B cell (primary cell): ENCODE results near the gene MMP23B. TPM values are rescaled to one million over a fixed set of nuclear protein-coding genes. Genes with fewer than 3 reads are reported as not detected.

Experiments
- ATAC-seq: fragments of 200-7000 bp; cut with Tn5 transposase; one replicate; pipeline ENCODE4 v1.10.0; 2021; ENCODE audit warnings: low read depth, mild to moderate bottlenecking, moderate number of reproducible peaks, moderate library complexity
- CTCF ChIA-PET: fragments of 350-600 bp; sonication (Branson Sonifier 250); formaldehyde crosslinking; loops from one replicate; lab custom pipeline; 2021; ENCODE audit warnings: antibody characterized with exemption, inconsistent platforms; lab: Charles Lee
- POLR2A ChIA-PET: fragments of 350-600 bp; sonication (Branson Sonifier 250); formaldehyde crosslinking; loops from one replicate; lab custom pipeline; 2021; ENCODE audit warnings: antibody characterized with exemption; lab: Charles Lee
- DNase-seq: peaks from one replicate; pipeline ENCODE4 v3.0.0; 2013
- H2AFZ ChIP-seq: 2 replicates; pipeline ENCODE4 v1.6.1; 2012; ENCODE audit warnings: mild to moderate bottlenecking, low read depth, low read length; ENCODE audit not compliant: insufficient read depth, poor library complexity, severe bottlenecking
- H3K27ac ChIP-seq, 2 donors: 1 replicate in 1 of 2; 2 replicates in 1 of 2; pipeline ENCODE4 v1.5.1; 2012 to 2013; ENCODE audit warnings: low read length in 2 of 2, mild to moderate bottlenecking in 2 of 2, moderate library complexity in 1 of 2
- H3K27me3 ChIP-seq, 4 experiments: fragments of 200-600 bp in 1 of 4; sonication (generic) in 1 of 4; replicated peaks in 1 of 4; 1 replicate in 2 of 4; 2 replicates in 2 of 4; pipeline versions ENCODE4 v1.6.1 to v1.7.0; 2013 to 2016; ENCODE audit warnings: low read length in 3 of 4, mild to moderate bottlenecking in 2 of 4, mixed read lengths in 1 of 4, moderate library complexity in 1 of 4; ENCODE audit not compliant: insufficient read depth in 4 of 4, control insufficient read depth in 3 of 4; ENCODE audit errors: control extremely low read depth in 1 of 4
- H3K36me3 ChIP-seq, 2 experiments: replicated peaks in 1 of 2; 1 replicate in 1 of 2; 2 replicates in 1 of 2; pipeline versions ENCODE4 v1.6.1 to v1.7.1; 2013; ENCODE audit warnings: low read length in 1 of 2; ENCODE audit not compliant: insufficient read depth in 2 of 2, control insufficient read depth in 1 of 2; ENCODE audit errors: control extremely low read depth in 1 of 2, extremely low read depth in 1 of 2
- H3K4me1 ChIP-seq, 2 donors: fragments of 200-600 bp in 1 of 2; sonication (generic) in 1 of 2; 1 replicate in 1 of 2; 2 replicates in 1 of 2; pipeline versions ENCODE4 v1.5.1 to v1.6.1; 2013 to 2017; ENCODE audit warnings: low read length in 2 of 2; ENCODE audit not compliant: control insufficient read depth in 2 of 2, insufficient read depth in 2 of 2
- H3K4me2 ChIP-seq: replicated peaks from 2 replicates; pipeline ENCODE3; 2012; ENCODE audit warnings: mild to moderate bottlenecking, low read depth, low read length; ENCODE audit not compliant: poor library complexity, severe bottlenecking
- H3K4me3 ChIP-seq, 5 experiments: fragments of 200-600 bp in 1 of 5; sonication (generic) in 1 of 5; 1 replicate in 3 of 5; 2 replicates in 2 of 5; pipeline versions ENCODE4 v1.5.1 to v1.7.0; 2011 to 2016; ENCODE audit warnings: low read length in 4 of 5, mild to moderate bottlenecking in 4 of 5, low read depth in 2 of 5, control low read depth in 1 of 5, moderate library complexity in 1 of 5; ENCODE audit not compliant: insufficient read depth in 1 of 5; ENCODE audit errors: control extremely low read depth in 1 of 5, extremely low read depth in 1 of 5
- H3K79me2 ChIP-seq: fragments of 200-600 bp; sonication (generic); one replicate; pipeline ENCODE4 v1.6.0; 2016; ENCODE audit warnings: low read length; ENCODE audit not compliant: control insufficient read depth, insufficient read depth
- H3K9ac ChIP-seq: fragments of 200-600 bp; sonication (generic); 2 replicates; pipeline ENCODE4 v1.6.1; 2017; ENCODE audit warnings: mild to moderate bottlenecking, low read length, moderate library complexity
- H3K9me3 ChIP-seq, 3 donors: one replicate each; pipeline versions ENCODE4 v1.6.1 to v1.7.1; 2013; ENCODE audit warnings: low read length in 2 of 3; ENCODE audit not compliant: control insufficient read depth in 2 of 3, insufficient read depth in 1 of 3; ENCODE audit errors: control extremely low read depth in 1 of 3
- H4K20me1 ChIP-seq: 2 replicates; pipeline ENCODE4 v1.6.0; 2012; ENCODE audit warnings: mild to moderate bottlenecking, low read length; ENCODE audit not compliant: insufficient read depth, control insufficient read depth, poor library complexity, severe bottlenecking
- H3K27ac Mint-ChIP-seq: one replicate; pipeline ENCODE4 v1.8.0; 2021; ENCODE audit warnings: mixed read lengths
- H3K27me3 Mint-ChIP-seq: one replicate; pipeline ENCODE4 v1.8.0; 2021; ENCODE audit warnings: mixed read lengths
- H3K4me1 Mint-ChIP-seq: one replicate; pipeline ENCODE4 v1.8.0; 2021; ENCODE audit warnings: mixed read lengths
- H3K4me3 Mint-ChIP-seq: one replicate; pipeline ENCODE4 v1.8.0; 2021; ENCODE audit warnings: mixed read lengths
- H3K9me3 Mint-ChIP-seq: one replicate; pipeline ENCODE4 v1.8.0; 2022; ENCODE audit warnings: mixed read lengths; ENCODE audit not compliant: insufficient read depth
- EZH2 ChIP-seq: IDR thresholded peaks from 2 replicates; pipeline ENCODE4 v1.6.1; 2012; ENCODE audit warnings: borderline replicate concordance, low read depth, mild to moderate bottlenecking, moderate library complexity, low read length; ENCODE audit not compliant: insufficient read depth, poor library complexity, severe bottlenecking
- WGBS: methylation state at CpG from one replicate; pipeline ENCODE4 v1.1.5; 2013; ENCODE audit warnings: missing lambda C conversion rate; ENCODE audit not compliant: insufficient coverage; 5-methylcytosine and 5-hydroxymethylcytosine counted together
- intact Hi-C: fragments of 100-400 bp; cut with micrococcal nuclease; formaldehyde crosslinking; loops from one replicate; pipeline ENCODE4 v1.10.0; 2022
- polyA plus RNA-seq: library from polyadenylated mRNA; depleted of rRNA; stranded (reverse); fragments of >200 nt; gene quantifications from 2 replicates; pipeline ENCODE4 v1.2.3, GENCODE V29; 2012
- total RNA-seq, 2 donors: library from RNA; stranded (reverse); fragments of 120-200 nt in 1 of 2; gene quantifications; 1 replicate in 1 of 2; 2 replicates in 1 of 2; pipeline versions ENCODE4 v1.2.3 to v1.2.4, GENCODE V29; 2013 to 2022
- TF ChIP-seq, protein P1 (sequence below): fragments of 200-600 bp; IDR thresholded peaks from one replicate; pipeline ENCODE4 v1.8.0; 2022; ENCODE audit warnings: antibody characterized with exemption, mild to moderate bottlenecking

Gene MMP23B
- total and polyA plus RNA-seq, 2 donors (not counting 1 experiment from before 2014, with no cell fraction given) = 1.0 to 1.7 TPM

GRCh38 chr1:1664941-1665814, 33.2 kb downstream of the MMP23B start:
- peaks cover 7% of the 10 kb centered on the region for H4K20me1 ChIP-seq
- ATAC-seq = no peak
- H3K4me1 Mint-ChIP-seq = peaks cover 2% of the 10 kb centered on the region

More at GRCh38 chr1:1664941-1665814, 33.2 kb downstream of the MMP23B start:
- Histone ChIP-seq H3K36me3 (peaks cover 0 to 39% of the 10 kb centered on the region in 2 experiments), H3K79me2 (peaks cover 25% of the 10 kb centered on the region), H3K27me3 (no peaks in the 10 kb centered on the region), H2AFZ (no peak overlapping the region), H3K4me3 (no peak overlapping the region), H3K4me2 (no peak overlapping the region), H3K9me3 (no peaks in the 10 kb centered on the region), H3K9ac (no peak overlapping the region), H3K4me1 (peaks cover 0 to 8% of the 10 kb centered on the region in 2 donors), H3K27ac (no peak overlapping the region)
- ChIA-PET CTCF (no interaction called here), POLR2A (interaction anchor here (0.6 kb wide), 1 partner anchor 35 kb away, joined by 5 read pairs; no protein-coding TSS in a partner anchor)
- TF ChIP-seq EZH2 = no peak
- TF ChIP-seq, protein P1, sequence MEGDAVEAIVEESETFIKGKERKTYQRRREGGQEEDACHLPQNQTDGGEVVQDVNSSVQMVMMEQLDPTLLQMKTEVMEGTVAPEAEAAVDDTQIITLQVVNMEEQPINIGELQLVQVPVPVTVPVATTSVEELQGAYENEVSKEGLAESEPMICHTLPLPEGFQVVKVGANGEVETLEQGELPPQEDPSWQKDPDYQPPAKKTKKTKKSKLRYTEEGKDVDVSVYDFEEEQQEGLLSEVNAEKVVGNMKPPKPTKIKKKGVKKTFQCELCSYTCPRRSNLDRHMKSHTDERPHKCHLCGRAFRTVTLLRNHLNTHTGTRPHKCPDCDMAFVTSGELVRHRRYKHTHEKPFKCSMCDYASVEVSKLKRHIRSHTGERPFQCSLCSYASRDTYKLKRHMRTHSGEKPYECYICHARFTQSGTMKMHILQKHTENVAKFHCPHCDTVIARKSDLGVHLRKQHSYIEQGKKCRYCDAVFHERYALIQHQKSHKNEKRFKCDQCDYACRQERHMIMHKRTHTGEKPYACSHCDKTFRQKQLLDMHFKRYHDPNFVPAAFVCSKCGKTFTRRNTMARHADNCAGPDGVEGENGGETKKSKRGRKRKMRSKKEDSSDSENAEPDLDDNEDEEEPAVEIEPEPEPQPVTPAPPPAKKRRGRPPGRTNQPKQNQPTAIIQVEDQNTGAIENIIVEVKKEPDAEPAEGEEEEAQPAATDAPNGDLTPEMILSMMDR = no peak
- Mint-ChIP-seq H3K27ac (no peak overlapping the region), H3K9me3 (no peaks in the 10 kb centered on the region), H3K27me3 (no peaks in the 10 kb centered on the region), H3K4me3 (no peak overlapping the region)
- DNase-seq = peak; percentile 31
- 96% methylated on average over 25 of the region's 27 CpGs for WGBS
- intact Hi-C loops = no loop called here
